ENCODE measurements around the gene ENKUR. TPM values are rescaled to one million over a fixed set of nuclear protein-coding genes. Genes with fewer than 3 reads are reported as not detected.

Gene ENKUR
- total RNA-seq, 4 donors from 2014 or later = 0.33 to 0.73 TPM; not detected in 2

- intact Hi-C loops (cut with DNase I) = no loop called here
- H3K4me1 ChIP-seq = peaks cover 7 to 8% of the 10 kb centered on the region in 2 donors
- H3K27me3 ChIP-seq = no peaks in the 10 kb centered on the region
- TF ChIP-seq CTCF (IDR thresholded peaks at IDR 0.05) (no peak), POLR2A (IDR thresholded peaks at IDR 0.05) (no peak)
- H3K36me3 ChIP-seq = no peaks in the 10 kb centered on the region
- H3K27ac ChIP-seq = no peak overlapping the region
- no peaks in the 10 kb centered on the region for H3K9me3 ChIP-seq
- no peak for DNase-seq
- 78 to 83% methylated on average over 4 of the region's 4 CpGs for WGBS, 2 donors
- no peak overlapping the region for H3K4me3 ChIP-seq (replicated peaks in 1 of 3)
These were observed 68.5 kb downstream of the ENKUR start for GRCh38 chr10:24947304-24948097.

GRCh38 chr10:24944512-24945255 is 71.3 kb downstream of the ENKUR start:
- no peak for DNase-seq
- Histone ChIP-seq H3K4me1 (no peaks in the 10 kb centered on the region), H3K27me3 (no peaks in the 10 kb centered on the region), H3K4me3 (replicated peaks in 1 of 3) (no peak overlapping the region), H3K9me3 (no peaks in the 10 kb centered on the region), H3K27ac (no peak overlapping the region), H3K36me3 (no peaks in the 10 kb centered on the region)
- TF ChIP-seq CTCF (IDR thresholded peaks at IDR 0.05) = no peak
- TF ChIP-seq POLR2A (IDR thresholded peaks at IDR 0.05) = no peak
- WGBS, 2 donors = 89 to 95% methylated on average over 11 of the region's 11 CpGs
- intact Hi-C loops (cut with DNase I) = no loop called here

- no peak for DNase-seq
- no peak overlapping the region for H3K4me3 ChIP-seq (replicated peaks in 1 of 3)
- WGBS, 2 donors = 90 to 93% methylated on average over 2 of the region's 2 CpGs
- no peak overlapping the region for H3K27ac ChIP-seq
- no peaks in the 10 kb centered on the region for H3K27me3 ChIP-seq
- no peaks in the 10 kb centered on the region for H3K4me1 ChIP-seq
- no peaks in the 10 kb centered on the region for H3K9me3 ChIP-seq
- H3K36me3 ChIP-seq = no peaks in the 10 kb centered on the region
- intact Hi-C loops (cut with DNase I) = no loop called here
- TF ChIP-seq CTCF (IDR thresholded peaks at IDR 0.05) (no peak), POLR2A (IDR thresholded peaks at IDR 0.05) (no peak)
These were observed 77.4 kb downstream of the ENKUR start for GRCh38 chr10:24938525-24938924.

- H3K4me1 ChIP-seq = no peaks in the 10 kb centered on the region
- H3K27me3 ChIP-seq = no peaks in the 10 kb centered on the region
- intact Hi-C loops (cut with DNase I) = no loop called here
- 96 to 99% methylated on average over 5 of the region's 5 CpGs for WGBS, 2 donors
- H3K27ac ChIP-seq = no peak overlapping the region
- TF ChIP-seq POLR2A (IDR thresholded peaks at IDR 0.05) (no peak), CTCF (IDR thresholded peaks at IDR 0.05) (no peak)
- no peaks in the 10 kb centered on the region for H3K9me3 ChIP-seq
- no peak overlapping the region for H3K4me3 ChIP-seq (replicated peaks in 1 of 3)
- H3K36me3 ChIP-seq = no peaks in the 10 kb centered on the region
- DNase-seq = no peak
These were observed 77.9 kb downstream of the ENKUR start for GRCh38 chr10:24938076-24938475.

Measured in thyroid gland (tissue), 4 donors.